ENCODE measurements around the gene KCNMB2.

Gene KCNMB2

GRCh38 chr3:178761461-178761860 is 225.2 kb downstream of the KCNMB2 start:
- no peak for DNase-seq (ENCODE audit: low spot score)

GRCh38 chr3:178762385-178762784 is 226.1 kb downstream of the KCNMB2 start:
- no peak for DNase-seq (ENCODE audit: low spot score)

- no peak for DNase-seq (ENCODE audit: low spot score)
These were observed 229.2 kb downstream of the KCNMB2 start for GRCh38 chr3:178765472-178765871.

- DNase-seq (ENCODE audit: low spot score), result no peak
These were observed 231.3 kb downstream of the KCNMB2 start for GRCh38 chr3:178767581-178767980.

GRCh38 chr3:178768072-178768864 is 232.0 kb downstream of the KCNMB2 start:
- DNase-seq (ENCODE audit: low spot score), result no peak

GRCh38 chr3:178771511-178771910 is 235.3 kb downstream of the KCNMB2 start:
- no peak for DNase-seq (ENCODE audit: low spot score)

GRCh38 chr3:178772746-178773145 is 236.5 kb downstream of the KCNMB2 start:
- DNase-seq (ENCODE audit: low spot score), result no peak

GRCh38 chr3:178773358-178773757 is 237.1 kb downstream of the KCNMB2 start:
- no peak for DNase-seq (ENCODE audit: low spot score)

- DNase-seq (ENCODE audit: low spot score), result no peak
These were observed 241.6 kb downstream of the KCNMB2 start for GRCh38 chr3:178777718-178778411.

- DNase-seq (ENCODE audit: low spot score), result no peak
These were observed 242.4 kb downstream of the KCNMB2 start for GRCh38 chr3:178778589-178778988.

GRCh38 chr3:178785961-178786360 is 249.7 kb downstream of the KCNMB2 start:
- DNase-seq (ENCODE audit: low spot score), result no peak

- DNase-seq (ENCODE audit: low spot score), result no peak
These were observed 251.7 kb downstream of the KCNMB2 start for GRCh38 chr3:178787960-178788359.

- no peak for DNase-seq (ENCODE audit: low spot score)
These were observed 258.5 kb downstream of the KCNMB2 start for GRCh38 chr3:178794711-178795110.

GRCh38 chr3:178795349-178795748 is 259.1 kb downstream of the KCNMB2 start:
- DNase-seq (ENCODE audit: low spot score), result peak; percentile 14

GRCh38 chr3:178802259-178802658 is 266.0 kb downstream of the KCNMB2 start:
- no peak for DNase-seq (ENCODE audit: low spot score)

GRCh38 chr3:178802993-178803693 is 266.9 kb downstream of the KCNMB2 start:
- DNase-seq (ENCODE audit: low spot score), result no peak

GRCh38 chr3:178804606-178805005 is 268.4 kb downstream of the KCNMB2 start:
- DNase-seq (ENCODE audit: low spot score), result no peak

GRCh38 chr3:178805741-178806140 is 269.5 kb downstream of the KCNMB2 start:
- DNase-seq (ENCODE audit: low spot score), result no peak

GRCh38 chr3:178806651-178807050 is 270.4 kb downstream of the KCNMB2 start:
- no peak for DNase-seq (ENCODE audit: low spot score)

- no peak for DNase-seq (ENCODE audit: low spot score)
These were observed 271.5 kb downstream of the KCNMB2 start for GRCh38 chr3:178807694-178808093.

GRCh38 chr3:178808748-178809147 is 272.5 kb downstream of the KCNMB2 start:
- no peak for DNase-seq (ENCODE audit: low spot score)

GRCh38 chr3:178810181-178810580 is 273.9 kb downstream of the KCNMB2 start:
- peak; percentile 20 for DNase-seq (ENCODE audit: low spot score)

GRCh38 chr3:178822722-178823121 is 286.5 kb downstream of the KCNMB2 start:
- no peak for DNase-seq (ENCODE audit: low spot score)
